Peyer's patch (tissue), 4 donors: Measurements from ENCODE around the gene KRT83.

Experiments
- POLR2A ChIP-seq, 2 donors: fragments of 450-650 bp; IDR thresholded peaks; one replicate each; pipeline ENCODE4 v1.5.1; 2017; ENCODE audit warnings: antibody characterized with exemption in 2 of 2, mild to moderate bottlenecking in 2 of 2, moderate library complexity in 2 of 2
- TF ChIP-seq, protein P1 (sequence below), 6 experiments: fragments of 450-650 bp in 4 of 6; fragments of 200-600 bp in 2 of 6; sonication (generic) in 1 of 6; IDR thresholded peaks; one replicate each; pipeline ENCODE4 v1.5.1; 2017 to 2019; ENCODE audit warnings: antibody characterized with exemption in 6 of 6, mild to moderate bottlenecking in 3 of 6, moderate library complexity in 1 of 6

DNA sequence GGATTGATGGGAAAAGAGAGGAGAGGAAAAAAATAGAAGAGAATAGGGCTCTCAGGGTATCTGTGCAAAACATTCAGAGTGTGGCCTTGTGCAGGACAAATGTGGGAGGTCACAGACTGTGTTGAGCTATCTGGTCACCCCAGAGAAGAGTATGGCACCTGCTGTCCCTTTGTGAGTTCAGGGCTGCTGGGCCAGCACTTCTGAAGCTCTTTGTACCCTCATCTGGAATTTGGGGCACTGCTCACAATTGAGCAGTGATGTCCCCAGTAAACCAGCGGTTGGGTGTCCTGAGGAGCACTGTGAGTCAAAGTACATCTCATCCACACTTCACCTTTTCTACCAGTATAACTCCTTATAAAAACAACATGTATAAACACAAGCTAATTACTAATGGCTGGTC, 27.3 kb downstream of the KRT83 start:
- TF ChIP-seq, protein P1, sequence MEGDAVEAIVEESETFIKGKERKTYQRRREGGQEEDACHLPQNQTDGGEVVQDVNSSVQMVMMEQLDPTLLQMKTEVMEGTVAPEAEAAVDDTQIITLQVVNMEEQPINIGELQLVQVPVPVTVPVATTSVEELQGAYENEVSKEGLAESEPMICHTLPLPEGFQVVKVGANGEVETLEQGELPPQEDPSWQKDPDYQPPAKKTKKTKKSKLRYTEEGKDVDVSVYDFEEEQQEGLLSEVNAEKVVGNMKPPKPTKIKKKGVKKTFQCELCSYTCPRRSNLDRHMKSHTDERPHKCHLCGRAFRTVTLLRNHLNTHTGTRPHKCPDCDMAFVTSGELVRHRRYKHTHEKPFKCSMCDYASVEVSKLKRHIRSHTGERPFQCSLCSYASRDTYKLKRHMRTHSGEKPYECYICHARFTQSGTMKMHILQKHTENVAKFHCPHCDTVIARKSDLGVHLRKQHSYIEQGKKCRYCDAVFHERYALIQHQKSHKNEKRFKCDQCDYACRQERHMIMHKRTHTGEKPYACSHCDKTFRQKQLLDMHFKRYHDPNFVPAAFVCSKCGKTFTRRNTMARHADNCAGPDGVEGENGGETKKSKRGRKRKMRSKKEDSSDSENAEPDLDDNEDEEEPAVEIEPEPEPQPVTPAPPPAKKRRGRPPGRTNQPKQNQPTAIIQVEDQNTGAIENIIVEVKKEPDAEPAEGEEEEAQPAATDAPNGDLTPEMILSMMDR (IDR thresholded peaks at IDR 0.05) = no peak
- TF ChIP-seq POLR2A (IDR thresholded peaks at IDR 0.05) = no peak
